Lower leg skin (tissue), 3 donors: Measurements from ENCODE around the gene ZNF621.
A peak's percentile ranks its signal among the peaks of the same experiment; 100 is the strongest.

ENCODE experiments used
- CTCF ChIP-seq, 3 donors: fragments of 450-650 bp; IDR thresholded peaks; one replicate each; pipeline ENCODE4 v1.5.1; 2016; ENCODE audit warnings: antibody characterized with exemption in 3 of 3, mild to moderate bottlenecking in 3 of 3, moderate library complexity in 2 of 3
- POLR2A ChIP-seq, 2 donors: fragments of 450-650 bp; IDR thresholded peaks; one replicate each; pipeline ENCODE4 v1.6.1; 2016 to 2017; ENCODE audit warnings: antibody characterized with exemption in 2 of 2, mild to moderate bottlenecking in 1 of 2, moderate library complexity in 1 of 2

- TF ChIP-seq CTCF (IDR thresholded peaks at IDR 0.05): no peak
- peak in 1 of 2 donors; percentile 14 for TF ChIP-seq POLR2A (IDR thresholded peaks at IDR 0.05)
These were observed at the start of gene ZNF621 for GRCh38 chr3:40524568-40525285.
